B cell (primary cell): ENCODE measurements around the gene NRM. TPM values are rescaled to one million over a fixed set of nuclear protein-coding genes. Genes with fewer than 3 reads are reported as not detected.

ENCODE experiments used
- ATAC-seq: fragments of 200-7000 bp; cut with Tn5 transposase; one replicate; pipeline ENCODE4 v1.10.0; 2021; ENCODE audit warnings: low read depth, mild to moderate bottlenecking, moderate number of reproducible peaks, moderate library complexity
- CTCF ChIA-PET: fragments of 350-600 bp; sonication (Branson Sonifier 250); formaldehyde crosslinking; loops from one replicate; lab custom pipeline; 2021; ENCODE audit warnings: antibody characterized with exemption, inconsistent platforms; lab: Charles Lee
- POLR2A ChIA-PET: fragments of 350-600 bp; sonication (Branson Sonifier 250); formaldehyde crosslinking; loops from one replicate; lab custom pipeline; 2021; ENCODE audit warnings: antibody characterized with exemption; lab: Charles Lee
- DNase-seq: peaks from one replicate; pipeline ENCODE4 v3.0.0; 2013
- H2AFZ ChIP-seq: 2 replicates; pipeline ENCODE4 v1.6.1; 2012; ENCODE audit warnings: mild to moderate bottlenecking, low read depth, low read length; ENCODE audit not compliant: insufficient read depth, poor library complexity, severe bottlenecking
- H3K27ac ChIP-seq, 2 donors: 1 replicate in 1 of 2; 2 replicates in 1 of 2; pipeline ENCODE4 v1.5.1; 2012 to 2013; ENCODE audit warnings: low read length in 2 of 2, mild to moderate bottlenecking in 2 of 2, moderate library complexity in 1 of 2
- H3K27me3 ChIP-seq, 4 experiments: fragments of 200-600 bp in 1 of 4; sonication (generic) in 1 of 4; replicated peaks in 1 of 4; 1 replicate in 2 of 4; 2 replicates in 2 of 4; pipeline versions ENCODE4 v1.6.1 to v1.7.0; 2013 to 2016; ENCODE audit warnings: low read length in 3 of 4, mild to moderate bottlenecking in 2 of 4, mixed read lengths in 1 of 4, moderate library complexity in 1 of 4; ENCODE audit not compliant: insufficient read depth in 4 of 4, control insufficient read depth in 3 of 4; ENCODE audit errors: control extremely low read depth in 1 of 4
- H3K36me3 ChIP-seq, 2 experiments: replicated peaks in 1 of 2; 1 replicate in 1 of 2; 2 replicates in 1 of 2; pipeline versions ENCODE4 v1.6.1 to v1.7.1; 2013; ENCODE audit warnings: low read length in 1 of 2; ENCODE audit not compliant: insufficient read depth in 2 of 2, control insufficient read depth in 1 of 2; ENCODE audit errors: control extremely low read depth in 1 of 2, extremely low read depth in 1 of 2
- H3K4me1 ChIP-seq, 2 donors: fragments of 200-600 bp in 1 of 2; sonication (generic) in 1 of 2; 1 replicate in 1 of 2; 2 replicates in 1 of 2; pipeline versions ENCODE4 v1.5.1 to v1.6.1; 2013 to 2017; ENCODE audit warnings: low read length in 2 of 2; ENCODE audit not compliant: control insufficient read depth in 2 of 2, insufficient read depth in 2 of 2
- H3K4me2 ChIP-seq: replicated peaks from 2 replicates; pipeline ENCODE3; 2012; ENCODE audit warnings: mild to moderate bottlenecking, low read depth, low read length; ENCODE audit not compliant: poor library complexity, severe bottlenecking
- H3K4me3 ChIP-seq, 5 experiments: fragments of 200-600 bp in 1 of 5; sonication (generic) in 1 of 5; 1 replicate in 3 of 5; 2 replicates in 2 of 5; pipeline versions ENCODE4 v1.5.1 to v1.7.0; 2011 to 2016; ENCODE audit warnings: low read length in 4 of 5, mild to moderate bottlenecking in 4 of 5, low read depth in 2 of 5, control low read depth in 1 of 5, moderate library complexity in 1 of 5; ENCODE audit not compliant: insufficient read depth in 1 of 5; ENCODE audit errors: control extremely low read depth in 1 of 5, extremely low read depth in 1 of 5
- H3K79me2 ChIP-seq: fragments of 200-600 bp; sonication (generic); one replicate; pipeline ENCODE4 v1.6.0; 2016; ENCODE audit warnings: low read length; ENCODE audit not compliant: control insufficient read depth, insufficient read depth
- H3K9ac ChIP-seq: fragments of 200-600 bp; sonication (generic); 2 replicates; pipeline ENCODE4 v1.6.1; 2017; ENCODE audit warnings: mild to moderate bottlenecking, low read length, moderate library complexity
- H3K9me3 ChIP-seq, 3 donors: one replicate each; pipeline versions ENCODE4 v1.6.1 to v1.7.1; 2013; ENCODE audit warnings: low read length in 2 of 3; ENCODE audit not compliant: control insufficient read depth in 2 of 3, insufficient read depth in 1 of 3; ENCODE audit errors: control extremely low read depth in 1 of 3
- H4K20me1 ChIP-seq: 2 replicates; pipeline ENCODE4 v1.6.0; 2012; ENCODE audit warnings: mild to moderate bottlenecking, low read length; ENCODE audit not compliant: insufficient read depth, control insufficient read depth, poor library complexity, severe bottlenecking
- H3K27ac Mint-ChIP-seq: one replicate; pipeline ENCODE4 v1.8.0; 2021; ENCODE audit warnings: mixed read lengths
- H3K27me3 Mint-ChIP-seq: one replicate; pipeline ENCODE4 v1.8.0; 2021; ENCODE audit warnings: mixed read lengths
- H3K4me1 Mint-ChIP-seq: one replicate; pipeline ENCODE4 v1.8.0; 2021; ENCODE audit warnings: mixed read lengths
- H3K4me3 Mint-ChIP-seq: one replicate; pipeline ENCODE4 v1.8.0; 2021; ENCODE audit warnings: mixed read lengths
- H3K9me3 Mint-ChIP-seq: one replicate; pipeline ENCODE4 v1.8.0; 2022; ENCODE audit warnings: mixed read lengths; ENCODE audit not compliant: insufficient read depth
- CTCF ChIP-seq: fragments of 200-600 bp; IDR thresholded peaks from one replicate; pipeline ENCODE4 v1.8.0; 2022; ENCODE audit warnings: antibody characterized with exemption, mild to moderate bottlenecking
- EZH2 ChIP-seq: IDR thresholded peaks from 2 replicates; pipeline ENCODE4 v1.6.1; 2012; ENCODE audit warnings: borderline replicate concordance, low read depth, mild to moderate bottlenecking, moderate library complexity, low read length; ENCODE audit not compliant: insufficient read depth, poor library complexity, severe bottlenecking
- WGBS: methylation state at CpG from one replicate; pipeline ENCODE4 v1.1.5; 2013; ENCODE audit warnings: missing lambda C conversion rate; ENCODE audit not compliant: insufficient coverage; 5-methylcytosine and 5-hydroxymethylcytosine counted together
- intact Hi-C: fragments of 100-400 bp; cut with micrococcal nuclease; formaldehyde crosslinking; loops from one replicate; pipeline ENCODE4 v1.10.0; 2022
- polyA plus RNA-seq: library from polyadenylated mRNA; depleted of rRNA; stranded (reverse); fragments of >200 nt; gene quantifications from 2 replicates; pipeline ENCODE4 v1.2.3, GENCODE V29; 2012
- total RNA-seq, 2 donors: library from RNA; stranded (reverse); fragments of 120-200 nt in 1 of 2; gene quantifications; 1 replicate in 1 of 2; 2 replicates in 1 of 2; pipeline versions ENCODE4 v1.2.3 to v1.2.4, GENCODE V29; 2013 to 2022

The NRM gene
- total and polyA plus RNA-seq, 2 donors (not counting 1 experiment from before 2014, with no cell fraction given) = 24.9 to 26.0 TPM

- no peak overlapping the region for H2AFZ ChIP-seq
- no peaks in the 10 kb centered on the region for H3K9me3 ChIP-seq
- intact Hi-C loops = no loop called here
- Mint-ChIP-seq H3K27ac (no peak overlapping the region), H3K9me3 (no peaks in the 10 kb centered on the region), H3K4me3 (no peak overlapping the region), H3K27me3 (no peaks in the 10 kb centered on the region), H3K4me1 (peaks cover 6% of the 10 kb centered on the region)
- POLR2A ChIA-PET = interaction anchor here (0.7 kb wide), 1 partner anchor 175 kb away, joined by 3 read pairs; the partner anchor contains the start of gene DDR1
- H3K4me1 ChIP-seq = no peaks in the 10 kb centered on the region
- no peak for DNase-seq
- peaks cover 5% of the 10 kb centered on the region for H3K79me2 ChIP-seq
- H3K4me2 ChIP-seq = no peak overlapping the region
- no peaks in the 10 kb centered on the region for H4K20me1 ChIP-seq
- no peak overlapping the region for H3K27ac ChIP-seq
- no peak overlapping the region for H3K4me3 ChIP-seq
- H3K36me3 ChIP-seq = peaks cover 5 to 68% of the 10 kb centered on the region in 2 experiments
- CTCF ChIA-PET = interaction anchor here (0.8 to 2.7 kb wide), 3 partner anchors 13 to 30 kb away, joined by 5 to 10 read pairs (median 5); no protein-coding TSS in a partner anchor
- ATAC-seq = no peak
- no peaks in the 10 kb centered on the region for H3K27me3 ChIP-seq
- WGBS = no CpG with 5 or more reads among the region's 2 CpGs
- H3K9ac ChIP-seq = no peak overlapping the region
- TF ChIP-seq CTCF = no peak
- no peak for TF ChIP-seq EZH2
Measured at GRCh38 chr6:30709101-30709868, 18.5 kb upstream of the NRM start.

- no peak overlapping the region for H3K9ac ChIP-seq
- no peak overlapping the region for H3K4me2 ChIP-seq
- no peak overlapping the region for H3K27ac Mint-ChIP-seq
- no peaks in the 10 kb centered on the region for H3K9me3 Mint-ChIP-seq
- peaks cover 5% of the 10 kb centered on the region for H3K79me2 ChIP-seq
- H3K27me3 Mint-ChIP-seq = no peaks in the 10 kb centered on the region
- no peaks in the 10 kb centered on the region for H3K4me1 ChIP-seq
- 92% methylated on average over 6 of the region's 6 CpGs for WGBS
- no peak overlapping the region for H3K4me3 ChIP-seq
- no peak overlapping the region for H3K27ac ChIP-seq
- DNase-seq = no peak
- H3K9me3 ChIP-seq = no peaks in the 10 kb centered on the region
- TF ChIP-seq CTCF (no peak), EZH2 (no peak)
- no peaks in the 10 kb centered on the region for H3K27me3 ChIP-seq
- no peak for ATAC-seq
- no peaks in the 10 kb centered on the region for H4K20me1 ChIP-seq
- peaks cover 5 to 62% of the 10 kb centered on the region in 2 experiments for H3K36me3 ChIP-seq
- H3K4me3 Mint-ChIP-seq = no peak overlapping the region
- H3K4me1 Mint-ChIP-seq = peaks cover 3% of the 10 kb centered on the region
- ChIA-PET CTCF (interaction anchor here (1.4 kb wide), 1 partner anchor 28 kb away, joined by 5 read pairs; no protein-coding TSS in a partner anchor), POLR2A (interaction anchor here (0.8 to 1.2 kb wide), 2 partner anchors 10 to 13 kb away, joined by 3 to 8 read pairs; partner anchors contain the start of gene MDC1)
- intact Hi-C loops = no loop called here
- no peak overlapping the region for H2AFZ ChIP-seq
Measured at GRCh38 chr6:30707281-30707850, 16.6 kb upstream of the NRM start.
